ENCODE measurements around the gene CCL19. TPM values are rescaled to one million over a fixed set of nuclear protein-coding genes. Genes with fewer than 3 reads are reported as not detected.

CCL19 gene
- polyA plus RNA-seq, 1 of the 3 experiments (the other 2 are of a cell fraction), result not detected

DNA sequence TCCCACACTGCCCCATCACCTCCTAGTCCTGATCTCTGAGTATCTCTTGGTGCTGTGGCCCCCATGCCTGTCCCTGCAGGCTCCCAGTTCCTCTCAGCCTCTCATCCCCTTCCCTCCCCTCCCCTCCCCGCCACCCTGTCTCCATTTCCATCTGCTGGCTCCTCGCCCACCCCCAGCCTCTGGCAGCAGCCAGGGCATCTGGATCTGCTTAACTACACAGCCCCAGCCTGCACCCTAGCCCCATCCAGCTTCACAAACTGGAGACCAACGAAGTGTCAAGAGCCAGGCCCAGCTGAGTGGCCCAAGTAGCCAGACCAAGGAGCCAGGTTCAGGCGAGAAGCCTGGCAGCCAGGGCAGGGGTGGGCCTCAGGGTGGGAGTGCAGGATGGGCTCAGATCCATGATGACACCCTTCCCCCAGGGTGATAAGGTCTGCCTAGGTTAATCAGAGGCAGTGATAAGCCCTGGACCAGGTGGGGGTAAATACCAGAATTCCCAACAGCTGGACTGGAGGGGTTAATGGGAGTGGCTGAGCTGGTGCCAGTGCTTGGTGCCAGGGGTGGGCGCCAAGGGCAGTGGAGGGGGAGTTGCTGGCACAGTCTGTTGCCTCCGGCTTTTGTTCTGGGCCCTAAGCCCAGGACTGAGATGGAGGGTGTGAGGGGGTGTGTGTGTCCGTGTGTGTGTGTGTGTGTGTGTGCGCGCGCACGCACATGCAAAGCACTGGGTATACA is 36.6 kb downstream of the CCL19 start (continued):
- TF ChIP-seq MXI1 (IDR thresholded peaks at IDR 0.05; ENCODE audit: low read depth, low read length) (peak; percentile 38; the same call in 1 of the 2 replicates), RCOR1 (IDR thresholded peaks at IDR 0.05; ENCODE audit: low read length) (peak; percentile 15; the same call in 1 of the 2 replicates), GATA2 (CRISPR knock-in tag; IDR thresholded peaks at IDR 0.05) (peak; percentile 81), EZH2phosphoT487 (IDR thresholded peaks at IDR 0.05; ENCODE audit: borderline replicate concordance, low read depth) (no peak), MEF2A (IDR thresholded peaks at IDR 0.05; ENCODE audit: borderline replicate concordance, low read depth) (no peak)
- TF ChIP-seq, protein P1, sequence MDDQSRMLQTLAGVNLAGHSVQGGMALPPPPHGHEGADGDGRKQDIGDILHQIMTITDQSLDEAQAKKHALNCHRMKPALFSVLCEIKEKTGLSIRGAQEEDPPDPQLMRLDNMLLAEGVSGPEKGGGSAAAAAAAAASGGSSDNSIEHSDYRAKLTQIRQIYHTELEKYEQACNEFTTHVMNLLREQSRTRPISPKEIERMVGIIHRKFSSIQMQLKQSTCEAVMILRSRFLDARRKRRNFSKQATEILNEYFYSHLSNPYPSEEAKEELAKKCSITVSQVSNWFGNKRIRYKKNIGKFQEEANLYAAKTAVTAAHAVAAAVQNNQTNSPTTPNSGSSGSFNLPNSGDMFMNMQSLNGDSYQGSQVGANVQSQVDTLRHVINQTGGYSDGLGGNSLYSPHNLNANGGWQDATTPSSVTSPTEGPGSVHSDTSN (IDR thresholded peaks at IDR 0.05), result peak; percentile 36; the same call in 1 of the 2 replicates

GRCh38 chr9:34653151-34654072 is 37.7 kb downstream of the CCL19 start:
- peak overlapping the region; percentile 71; the same call in 1 of the 2 replicates for H2AFZ ChIP-seq (ENCODE audit: low read depth)
- ChIA-PET CTCF (interaction anchor here (0.9 to 14.1 kb wide), 5 partner anchors 11 to 62 kb away, joined by 3 to 152 read pairs (median 4); partner anchors contain the start of gene SIGMAR1), POLR2A (interaction anchor here (1.2 to 1.7 kb wide), 3 partner anchors 12 to 15 kb away, joined by 3 to 7 read pairs (median 6); no protein-coding TSS in a partner anchor)
- no peaks in the 10 kb centered on the region for H3K9me3 ChIP-seq
- peaks cover 3% of the 10 kb centered on the region for H3F3A ChIP-seq (replicated peaks; ENCODE audit: insufficient read depth)
- peak overlapping the region; percentile 67 to 96 for H3K27ac ChIP-seq (ENCODE audit: low read depth in 2 of 2, low read length in 1 of 2)
- no peaks in the 10 kb centered on the region for H4K20me1 ChIP-seq (ENCODE audit: insufficient read depth)
- peak overlapping the region; percentile 76 for H3K4me2 ChIP-seq
- no peaks in the 10 kb centered on the region for H3K79me2 ChIP-seq (ENCODE audit: insufficient read depth)
- peak; percentile 64 for DNase-seq
- 57% methylated on average over 11 of the region's 11 CpGs for WGBS (ENCODE audit: low lambda C conversion rate)
- no peaks in the 10 kb centered on the region for H3K27me3 ChIP-seq (ENCODE audit: insufficient read depth)
- H3K4me1 ChIP-seq (ENCODE audit: control insufficient read depth in 1 of 2, insufficient read depth in 2 of 2, low read depth in 1 of 2, low read length in 1 of 2), result peaks cover 20 to 74% of the 10 kb centered on the region in 2 experiments
- peak overlapping the region; percentile 32; the same call in 1 of the 2 replicates for H3K9ac ChIP-seq
- H3K36me3 ChIP-seq (replicated peaks in 1 of 2; ENCODE audit: control insufficient read depth in 1 of 2, insufficient read depth in 2 of 2, low read length in 1 of 2), result peaks cover 13% of the 10 kb centered on the region in 2 experiments
- TF ChIP-seq ELF1 (IDR thresholded peaks at IDR 0.05), result no peak
- 0 out of 2 replicates have a peak, but pooled peaks have one; percentile 8 for TF ChIP-seq TAF1 (IDR thresholded peaks at IDR 0.05; ENCODE audit: borderline replicate concordance, low read depth, low read length)
- 0 out of 2 replicates have a peak, but pooled peaks have one; percentile 34 for TF ChIP-seq RCOR1 (IDR thresholded peaks at IDR 0.05; ENCODE audit: low read length)
- TF ChIP-seq GATA2 (CRISPR knock-in tag; IDR thresholded peaks at IDR 0.05), result no peak; the same call in 1 of the 2 replicates
- no peak for TF ChIP-seq MXI1 (IDR thresholded peaks at IDR 0.05; ENCODE audit: low read depth, low read length)
- no peak for TF ChIP-seq EP300 (IDR thresholded peaks at IDR 0.05; ENCODE audit: borderline replicate concordance in 1 of 2, low read depth in 1 of 2, low read length in 1 of 2)
- no peak for TF ChIP-seq TCF12 (IDR thresholded peaks at IDR 0.05)
- no peak overlapping the region for H3K4me3 ChIP-seq (ENCODE audit: low read depth in 2 of 2, low read length in 1 of 2)
- no peaks in the 10 kb centered on the region for H3K9me2 ChIP-seq

Measured in SK-N-SH (cell line).